ENCODE measurements around the gene CCDC70.

The CCDC70 gene

DNA sequence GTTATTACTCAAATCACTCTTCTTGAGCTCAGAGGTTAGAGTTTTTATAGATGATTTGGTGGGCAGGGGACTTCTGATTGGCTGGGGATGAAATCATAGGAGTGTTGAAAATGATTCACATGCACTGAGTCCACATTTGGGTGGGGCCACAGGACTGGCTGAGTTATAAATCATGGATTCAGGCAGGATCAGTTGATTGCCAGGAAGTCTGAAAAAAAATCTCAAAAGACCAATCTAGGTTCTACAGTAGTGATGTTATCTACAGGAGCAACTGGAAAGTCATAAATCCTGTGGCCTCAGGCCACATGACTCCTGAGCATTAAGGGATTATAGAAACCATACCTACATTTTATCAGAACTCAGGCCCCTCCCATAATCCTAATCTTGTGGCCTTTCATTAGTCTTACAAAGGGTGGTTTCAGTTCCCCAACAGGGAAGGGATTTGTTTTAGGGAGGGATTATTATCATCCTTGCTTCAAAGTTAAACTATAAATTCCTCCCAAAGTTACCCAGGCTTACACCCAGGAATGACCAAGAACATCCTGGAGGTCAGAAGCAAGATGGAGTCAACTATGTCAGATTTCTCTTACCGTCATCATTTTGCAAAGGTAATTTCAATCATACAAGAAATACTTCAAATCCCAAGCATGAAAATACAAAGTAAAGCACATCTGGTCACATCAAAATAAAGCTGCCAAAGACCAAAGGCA lies 5.6 kb upstream of the CCDC70 start:
- no peak overlapping the region for H3K27ac ChIP-seq
- DNase-seq = no peak
- no peak for TF ChIP-seq CTCF (IDR thresholded peaks at IDR 0.05)
- H3K4me1 ChIP-seq = peaks cover 0 to 5% (median 0%) of the 10 kb centered on the region in 4 donors
- no peaks in the 10 kb centered on the region for H3K36me3 ChIP-seq
- H3K4me3 ChIP-seq = no peak overlapping the region
- no peaks in the 10 kb centered on the region for H3K9me3 ChIP-seq
- intact Hi-C loops (cut with DNase I; ENCODE audit: low total_unique reads) = no loop called here
- H3K27me3 ChIP-seq = no peaks in the 10 kb centered on the region

GRCh38 chr13:51856998-51857397 lies 4.8 kb upstream of the CCDC70 start:
- H3K36me3 ChIP-seq = no peaks in the 10 kb centered on the region
- no peak for TF ChIP-seq CTCF (IDR thresholded peaks at IDR 0.05)
- intact Hi-C loops (cut with DNase I; ENCODE audit: low total_unique reads) = no loop called here
- peaks cover 0 to 5% (median 0%) of the 10 kb centered on the region in 4 donors for H3K4me1 ChIP-seq
- no peaks in the 10 kb centered on the region for H3K9me3 ChIP-seq
- H3K27ac ChIP-seq = no peak overlapping the region
- DNase-seq = no peak
- H3K27me3 ChIP-seq = no peaks in the 10 kb centered on the region
- H3K4me3 ChIP-seq = no peak overlapping the region

DNA sequence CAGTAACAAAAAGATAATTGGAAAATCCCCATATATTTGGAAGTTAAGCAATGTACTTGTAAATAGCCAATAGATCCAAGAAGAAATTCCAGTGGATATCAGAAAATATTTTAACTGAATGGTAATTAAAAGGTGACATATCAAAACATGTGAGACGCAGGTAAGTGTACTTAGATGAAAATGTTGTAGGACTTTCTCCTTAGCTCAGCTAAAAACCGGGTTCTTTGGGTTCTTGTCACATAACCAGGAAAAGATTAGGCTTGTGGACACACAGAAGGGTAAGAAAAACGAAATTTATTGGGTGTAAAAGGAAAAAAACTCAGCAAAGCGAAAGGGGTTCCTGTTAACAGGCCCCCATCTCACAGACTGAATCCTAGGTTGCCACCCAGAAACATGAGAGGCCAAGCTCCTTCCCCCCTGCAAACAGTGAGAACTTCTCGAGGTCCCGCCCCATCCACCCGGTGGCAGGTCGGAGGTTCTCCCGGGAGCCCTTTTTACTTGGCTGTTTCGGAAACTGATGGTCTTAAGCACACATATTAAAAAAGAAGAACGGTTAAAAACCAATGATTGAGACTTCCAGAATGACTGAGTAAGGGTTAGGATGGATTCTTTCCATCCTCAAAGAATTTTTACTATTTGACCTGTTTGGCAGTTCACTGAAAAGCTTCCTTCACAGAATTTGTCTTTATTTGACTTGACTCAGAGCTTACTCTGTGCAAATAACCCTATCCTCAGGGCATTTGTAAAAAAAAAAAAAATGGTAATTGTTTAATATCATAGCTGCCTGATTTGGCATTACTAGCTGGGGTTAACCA lies 3.1 kb upstream of the CCDC70 start:
- DNase-seq = no peak
- peaks cover 0 to 5% (median 0%) of the 10 kb centered on the region in 4 donors for H3K4me1 ChIP-seq
- H3K9me3 ChIP-seq = no peaks in the 10 kb centered on the region
- no peak overlapping the region for H3K27ac ChIP-seq
- intact Hi-C loops (cut with DNase I; ENCODE audit: low total_unique reads) = no loop called here
- H3K36me3 ChIP-seq = no peaks in the 10 kb centered on the region
- no peaks in the 10 kb centered on the region for H3K27me3 ChIP-seq
- TF ChIP-seq CTCF (IDR thresholded peaks at IDR 0.05) = no peak
- no peak overlapping the region for H3K4me3 ChIP-seq

- DNase-seq = no peak
- Histone ChIP-seq H3K4me1 (peaks cover 0 to 5% (median 0%) of the 10 kb centered on the region in 4 donors), H3K36me3 (no peaks in the 10 kb centered on the region), H3K9me3 (no peaks in the 10 kb centered on the region), H3K4me3 (no peak overlapping the region), H3K27ac (no peak overlapping the region), H3K27me3 (no peaks in the 10 kb centered on the region)
- intact Hi-C loops (cut with DNase I; ENCODE audit: low total_unique reads) = no loop called here
- TF ChIP-seq CTCF (IDR thresholded peaks at IDR 0.05) = no peak
These were observed 1.2 kb downstream of the CCDC70 start for GRCh38 chr13:51862957-51863356.

GRCh38 chr13:51865838-51866237 lies 4.1 kb downstream of the CCDC70 start:
- no peak for DNase-seq
- Histone ChIP-seq H3K27ac (no peak overlapping the region), H3K4me3 (no peak overlapping the region), H3K9me3 (no peaks in the 10 kb centered on the region), H3K4me1 (no peaks in the 10 kb centered on the region), H3K27me3 (no peaks in the 10 kb centered on the region), H3K36me3 (no peaks in the 10 kb centered on the region)
- no peak for TF ChIP-seq CTCF (IDR thresholded peaks at IDR 0.05)
- intact Hi-C loops (cut with DNase I; ENCODE audit: low total_unique reads) = no loop called here

All from tibial artery (tissue), 4 donors.